HepG2 (cell line): Measurements from ENCODE around the gene CISD2. TPM values are rescaled to one million over a fixed set of nuclear protein-coding genes. Genes with fewer than 3 reads are reported as not detected.

ENCODE experiments used
- BRD4 ChIP-seq: sonication (generic); formaldehyde crosslinking; IDR thresholded peaks from 2 replicates; pipeline ENCODE4 v1.4.0; 2020; ENCODE audit warnings: missing genetic modification reagents
- CREM ChIP-seq, 2 experiments: sonication (generic) in 1 of 2; formaldehyde crosslinking in 1 of 2; IDR thresholded peaks; 2 replicates each; pipeline versions ENCODE4 v1.4.0 to v1.6.1; 2016 to 2020; ENCODE audit warnings: antibody characterized with exemption in 1 of 2, mild to moderate bottlenecking in 1 of 2, missing genetic modification reagents in 1 of 2
- EED ChIP-seq: sonication (generic); formaldehyde crosslinking; IDR thresholded peaks from 2 replicates; pipeline ENCODE4 v1.5.0; 2020; ENCODE audit warnings: mild to moderate bottlenecking, missing genetic modification reagents
- GABPA ChIP-seq, 2 experiments: IDR thresholded peaks; 2 replicates each; pipeline ENCODE4 v1.6.1; 2011 to 2016; ENCODE audit warnings: low read depth in 2 of 2, low read length in 1 of 2, missing biosample characterization in 1 of 2, missing genetic modification characterization in 1 of 2
- HNRNPLL ChIP-seq: fragments of 200-400 bp; formaldehyde crosslinking; IDR thresholded peaks from 2 replicates; pipeline ENCODE4 v1.6.1; 2017; ENCODE audit warnings: mild to moderate bottlenecking, low read depth, low read length; ENCODE audit not compliant: poor library complexity, severe bottlenecking
- KDM6A ChIP-seq: IDR thresholded peaks from 2 replicates; pipeline ENCODE4 v1.6.1; 2016; ENCODE audit warnings: low read depth
- KLF16 ChIP-seq, 2 experiments: sonication (generic) in 1 of 2; formaldehyde crosslinking in 1 of 2; IDR thresholded peaks; 2 replicates each; pipeline versions ENCODE4 v1.6.1 to v1.8.0; 2016 to 2023; ENCODE audit warnings: missing genetic modification reagents in 2 of 2, missing compliant biosample characterization in 1 of 2
- KMT2A ChIP-seq: sonication (generic); formaldehyde crosslinking; IDR thresholded peaks from 2 replicates; pipeline ENCODE4 v1.4.0; 2020; ENCODE audit warnings: missing genetic modification reagents
- MAF1 ChIP-seq: sonication (generic); formaldehyde crosslinking; IDR thresholded peaks from 2 replicates; pipeline ENCODE4 v1.5.0; 2020; ENCODE audit warnings: missing genetic modification reagents, borderline replicate concordance
- NFE2 ChIP-seq: sonication (generic); formaldehyde crosslinking; IDR thresholded peaks from 2 replicates; pipeline ENCODE4 v1.4.0; 2020; ENCODE audit warnings: missing genetic modification reagents
- SETDB1 ChIP-seq: sonication (generic); formaldehyde crosslinking; IDR thresholded peaks from 2 replicates; pipeline ENCODE4 v1.5.1; 2020; ENCODE audit warnings: missing genetic modification reagents, mild to moderate bottlenecking, borderline replicate concordance
- TSC22D2 ChIP-seq: sonication (generic); formaldehyde crosslinking; IDR thresholded peaks from 2 replicates; pipeline ENCODE4 v1.5.1; 2020; ENCODE audit warnings: missing genetic modification reagents, mild to moderate bottlenecking, borderline replicate concordance
- ZEB1 ChIP-seq: IDR thresholded peaks from 2 replicates; pipeline ENCODE4 v1.6.1; 2012; ENCODE audit warnings: mild to moderate bottlenecking, low read depth, inconsistent platforms; ENCODE audit not compliant: insufficient replicate concordance
- ZNF136 ChIP-seq: sonication (generic); formaldehyde crosslinking; IDR thresholded peaks from 2 replicates; pipeline ENCODE4 v1.8.1; 2022; ENCODE audit warnings: low read depth, mild to moderate bottlenecking, moderate library complexity, missing genetic modification reagents
- ZNF143 ChIP-seq: sonication (generic); formaldehyde crosslinking; IDR thresholded peaks from 2 replicates; pipeline ENCODE4 v1.4.0; 2020; ENCODE audit warnings: missing genetic modification reagents
- ZNF644 ChIP-seq: IDR thresholded peaks from 2 replicates; pipeline ENCODE4 v1.6.1; 2016; ENCODE audit warnings: low read depth
- ZNF709 ChIP-seq: sonication (generic); formaldehyde crosslinking; IDR thresholded peaks from 2 replicates; pipeline ENCODE4 v1.5.0; 2020; ENCODE audit warnings: mild to moderate bottlenecking, missing genetic modification reagents
- ZNF781 ChIP-seq: sonication (generic); formaldehyde crosslinking; IDR thresholded peaks from 2 replicates; pipeline ENCODE4 v1.5.1; 2020; ENCODE audit warnings: borderline replicate concordance, mild to moderate bottlenecking, missing genetic modification reagents; ENCODE audit errors: not compliant biosample characterization
- ZNF792 ChIP-seq: IDR thresholded peaks from 2 replicates; pipeline ENCODE4 v1.6.1; 2016
- ZNF800 ChIP-seq: sonication (generic); formaldehyde crosslinking; IDR thresholded peaks from 2 replicates; pipeline ENCODE4 v1.4.0; 2020; ENCODE audit warnings: missing genetic modification reagents
- ZNF891 ChIP-seq: sonication (generic); formaldehyde crosslinking; IDR thresholded peaks from 2 replicates; pipeline ENCODE4 v1.5.0; 2020; ENCODE audit warnings: mild to moderate bottlenecking, missing genetic modification reagents
- ZZZ3 ChIP-seq: sonication (generic); formaldehyde crosslinking; IDR thresholded peaks from 2 replicates; pipeline ENCODE4 v1.4.0; 2020; ENCODE audit warnings: missing genetic modification reagents, mild to moderate bottlenecking, borderline replicate concordance
- polyA plus RNA-seq, 8 experiments: library from polyadenylated mRNA; depleted of rRNA in 3 of 8; stranded (reverse) in 7 of 8; unstranded in 1 of 8; fragments of >200 nt; fragmentation: Illumina TruSeq in 4 of 8; extraction: Trizol in 4 of 8; gene quantifications; 2 replicates each; pipeline versions ENCODE4 v1.2.1 to v1.2.3, GENCODE V29; 2011 to 2016; ENCODE audit warnings: low read depth in 4 of 8, missing spikeins in 1 of 8, mixed read lengths in 1 of 8; ENCODE audit not compliant: insufficient read depth in 1 of 8
- total RNA-seq, 5 experiments: library from RNA; depleted of rRNA; stranded (reverse); fragments of >200 nt; fragmentation: Illumina TruSeq; extraction: Trizol; gene quantifications; 2 replicates each; pipeline ENCODE4 v1.2.3, GENCODE V29; 2016; ENCODE audit warnings: low read depth in 1 of 5
- TF ChIP-seq, protein P1 (sequence below): sonication (generic); formaldehyde crosslinking; conservative IDR thresholded peaks from 2 replicates; pipeline ENCODE4 v1.8.0; 2022; ENCODE audit warnings: mild to moderate bottlenecking, moderate library complexity, missing genetic modification reagents
- TF ChIP-seq, protein P2 (sequence below): sonication (generic); formaldehyde crosslinking; IDR thresholded peaks from 2 replicates; pipeline ENCODE4 v1.8.0; 2023; ENCODE audit warnings: mild to moderate bottlenecking, missing genetic modification reagents

Gene CISD2
- total and polyA plus RNA-seq, 2 of the 13 experiments (the other 11 are each of a cell fraction or from before 2014, with no cell fraction given): 24.5 to 37.7 TPM

DNA sequence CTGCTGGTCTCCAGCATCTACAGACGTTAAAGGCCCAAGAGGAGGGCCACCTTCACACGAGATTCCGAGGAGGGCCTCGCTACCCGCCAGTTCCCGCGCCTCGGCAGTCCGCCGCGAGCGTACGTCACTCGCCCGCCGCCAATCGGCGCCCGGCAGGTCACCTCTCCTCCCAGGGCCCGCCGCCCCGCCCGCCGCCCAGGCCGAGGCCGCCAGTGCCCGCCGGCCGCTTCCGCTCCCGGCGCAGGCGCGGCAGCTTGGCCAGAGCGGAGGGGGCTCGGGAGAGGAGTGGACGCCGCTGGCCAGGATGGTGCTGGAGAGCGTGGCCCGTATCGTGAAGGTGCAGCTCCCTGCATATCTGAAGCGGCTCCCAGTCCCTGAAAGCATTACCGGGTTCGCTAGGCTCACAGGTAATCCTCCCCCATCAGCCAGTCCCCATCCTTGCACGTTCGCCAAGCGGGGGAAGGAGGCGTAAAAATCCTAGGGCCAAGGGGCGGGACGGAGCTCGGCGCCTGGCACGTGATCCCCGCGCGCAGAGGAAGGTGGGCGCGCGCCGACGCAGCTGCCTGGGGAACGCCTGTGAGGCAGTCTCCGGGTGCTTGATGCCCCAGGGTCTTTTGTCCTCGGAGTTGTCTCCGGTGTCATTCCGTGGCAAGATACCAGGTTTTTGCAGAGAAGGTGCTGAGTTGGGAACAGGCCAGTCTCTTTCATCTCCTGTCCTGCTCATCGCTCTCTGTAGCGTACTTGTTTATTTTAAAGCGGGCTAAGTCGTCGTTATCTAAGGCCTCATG lies at the start of gene CISD2 (continued):
- TF ChIP-seq, protein P1, sequence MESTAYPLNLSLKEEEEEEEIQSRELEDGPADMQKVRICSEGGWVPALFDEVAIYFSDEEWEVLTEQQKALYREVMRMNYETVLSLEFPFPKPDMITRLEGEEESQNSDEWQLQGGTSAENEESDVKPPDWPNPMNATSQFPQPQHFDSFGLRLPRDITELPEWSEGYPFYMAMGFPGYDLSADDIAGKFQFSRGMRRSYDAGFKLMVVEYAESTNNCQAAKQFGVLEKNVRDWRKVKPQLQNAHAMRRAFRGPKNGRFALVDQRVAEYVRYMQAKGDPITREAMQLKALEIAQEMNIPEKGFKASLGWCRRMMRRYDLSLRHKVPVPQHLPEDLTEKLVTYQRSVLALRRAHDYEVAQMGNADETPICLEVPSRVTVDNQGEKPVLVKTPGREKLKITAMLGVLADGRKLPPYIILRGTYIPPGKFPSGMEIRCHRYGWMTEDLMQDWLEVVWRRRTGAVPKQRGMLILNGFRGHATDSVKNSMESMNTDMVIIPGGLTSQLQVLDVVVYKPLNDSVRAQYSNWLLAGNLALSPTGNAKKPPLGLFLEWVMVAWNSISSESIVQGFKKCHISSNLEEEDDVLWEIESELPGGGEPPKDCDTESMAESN (CRISPR knock-in tag): peak; percentile 89
- TF ChIP-seq ZEB1 (no peak), EED (CRISPR knock-in tag) (peak; percentile 71; the same call in 1 of the 2 replicates), GABPA (IDR thresholded peaks at IDR 0.05; ENCODE audit: low read depth, low read length) (0 out of 2 replicates have a peak, but pooled peaks have one; percentile 21), GABPA (CRISPR knock-in tag; IDR thresholded peaks at IDR 0.05; ENCODE audit: low read depth) (0 out of 2 replicates have a peak, but pooled peaks have one; percentile 40), KMT2A (peak; percentile 96), ZNF644 (CRISPR knock-in tag) (no peak), KDM6A (CRISPR knock-in tag) (peak; percentile 6; the same call in 1 of the 2 replicates), HNRNPLL (peak; percentile 99), CREM (IDR thresholded peaks at IDR 0.05) (peak; percentile 19; the same call in 1 of the 2 replicates), CREM (CRISPR knock-in tag; IDR thresholded peaks at IDR 0.05) (no peak), ZNF143 (CRISPR knock-in tag) (peak; percentile 82), NFE2 (CRISPR knock-in tag) (no peak), TSC22D2 (CRISPR knock-in tag) (no peak), ZNF792 (CRISPR knock-in tag) (peak; percentile 51; the same call in 1 of the 2 replicates), ZNF709 (CRISPR knock-in tag) (peak; percentile 96), BRD4 (CRISPR knock-in tag) (no peak; the same call in 1 of the 2 replicates), ZZZ3 (CRISPR knock-in tag) (peak; percentile 89; the same call in 1 of the 2 replicates), ZNF781 (CRISPR knock-in tag) (peak; percentile 77), SETDB1 (no peak), ZNF891 (peak; percentile 93), ZNF800 (CRISPR knock-in tag) (peak; percentile 46; the same call in 1 of the 2 replicates), ZNF136 (CRISPR knock-in tag) (no peak), MAF1 (CRISPR knock-in tag) (no peak), KLF16 (CRISPR knock-in tag; IDR thresholded peaks at IDR 0.05) (0 out of 4 replicates have a peak, but pooled peaks of 1 of the 2 experiments have one; percentile 65)
- TF ChIP-seq, protein P2, sequence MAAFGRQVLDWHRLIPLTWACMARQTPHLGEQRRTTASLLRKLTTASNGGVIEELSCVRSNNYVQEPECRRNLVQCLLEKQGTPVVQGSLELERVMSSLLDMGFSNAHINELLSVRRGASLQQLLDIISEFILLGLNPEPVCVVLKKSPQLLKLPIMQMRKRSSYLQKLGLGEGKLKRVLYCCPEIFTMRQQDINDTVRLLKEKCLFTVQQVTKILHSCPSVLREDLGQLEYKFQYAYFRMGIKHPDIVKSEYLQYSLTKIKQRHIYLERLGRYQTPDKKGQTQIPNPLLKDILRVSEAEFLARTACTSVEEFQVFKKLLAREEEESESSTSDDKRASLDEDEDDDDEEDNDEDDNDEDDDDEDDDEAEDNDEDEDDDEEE (CRISPR knock-in tag): peak; percentile 94; the same call in 1 of the 2 replicates
